ENCODE data around the gene KAZN. TPM values are rescaled to one million over a fixed set of nuclear protein-coding genes. Genes with fewer than 3 reads are reported as not detected.
A peak's percentile ranks its signal among the peaks of the same experiment; 100 is the strongest.

KAZN gene
- total and polyA plus RNA-seq, 10 donors = 20.0 to 245 (median 144) TPM

DNA sequence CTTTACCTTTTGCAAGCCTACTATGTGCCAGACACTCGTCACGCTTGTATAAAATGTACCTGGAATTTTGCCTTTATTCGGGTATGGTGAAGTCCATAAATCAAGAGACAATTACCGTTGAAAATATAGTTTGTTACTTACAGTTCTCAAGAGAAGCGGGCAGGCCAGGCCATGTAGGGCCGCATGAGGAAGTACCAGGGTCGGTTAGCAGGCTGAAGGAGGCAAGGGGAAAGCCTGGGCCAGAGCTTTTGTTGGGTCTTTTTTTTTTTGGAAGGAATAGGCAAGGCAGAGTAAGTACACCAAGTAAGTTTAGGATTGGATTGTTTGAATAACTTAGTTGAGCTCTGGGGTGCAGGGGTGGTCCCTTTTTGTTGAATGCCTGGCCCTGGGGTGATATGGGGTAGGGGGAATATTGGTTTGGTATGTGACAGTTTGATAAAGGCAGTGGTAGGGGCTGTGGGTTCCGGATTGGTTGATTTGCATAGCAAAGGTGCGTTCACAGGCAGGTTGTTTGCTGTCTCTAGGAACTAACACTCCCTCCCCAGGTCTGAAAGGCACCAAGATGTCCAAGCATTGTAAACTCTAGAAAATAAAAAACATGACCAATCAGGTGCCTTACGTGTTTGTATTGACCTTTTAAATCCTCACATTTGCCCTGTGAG is 80.7 kb downstream of the KAZN start:
- no peak overlapping the region for H3K4me3 ChIP-seq
- intact Hi-C loops (cut with DNase I; ENCODE audit: low total_unique reads) = no loop called here
- peaks cover 0 to 3% (median 0%) of the 10 kb centered on the region in 7 donors for H3K27me3 ChIP-seq (replicated peaks in 1 of 7)
- no peak for TF ChIP-seq POLR2AphosphoS5 (IDR thresholded peaks at IDR 0.05)
- TF ChIP-seq, protein P1, sequence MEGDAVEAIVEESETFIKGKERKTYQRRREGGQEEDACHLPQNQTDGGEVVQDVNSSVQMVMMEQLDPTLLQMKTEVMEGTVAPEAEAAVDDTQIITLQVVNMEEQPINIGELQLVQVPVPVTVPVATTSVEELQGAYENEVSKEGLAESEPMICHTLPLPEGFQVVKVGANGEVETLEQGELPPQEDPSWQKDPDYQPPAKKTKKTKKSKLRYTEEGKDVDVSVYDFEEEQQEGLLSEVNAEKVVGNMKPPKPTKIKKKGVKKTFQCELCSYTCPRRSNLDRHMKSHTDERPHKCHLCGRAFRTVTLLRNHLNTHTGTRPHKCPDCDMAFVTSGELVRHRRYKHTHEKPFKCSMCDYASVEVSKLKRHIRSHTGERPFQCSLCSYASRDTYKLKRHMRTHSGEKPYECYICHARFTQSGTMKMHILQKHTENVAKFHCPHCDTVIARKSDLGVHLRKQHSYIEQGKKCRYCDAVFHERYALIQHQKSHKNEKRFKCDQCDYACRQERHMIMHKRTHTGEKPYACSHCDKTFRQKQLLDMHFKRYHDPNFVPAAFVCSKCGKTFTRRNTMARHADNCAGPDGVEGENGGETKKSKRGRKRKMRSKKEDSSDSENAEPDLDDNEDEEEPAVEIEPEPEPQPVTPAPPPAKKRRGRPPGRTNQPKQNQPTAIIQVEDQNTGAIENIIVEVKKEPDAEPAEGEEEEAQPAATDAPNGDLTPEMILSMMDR (IDR thresholded peaks at IDR 0.05 in 8 of 11, conservative IDR thresholded peaks at IDR 0.05 in 3 of 11) = no peak
- TF ChIP-seq POLR2A (IDR thresholded peaks at IDR 0.05) = no peak
- peaks cover 0 to 8% (median under 1%) of the 10 kb centered on the region in 8 donors for H3K9me3 ChIP-seq
- no peaks in the 10 kb centered on the region for H3K36me3 ChIP-seq
- no peak for DNase-seq
- 77 to 82% (median 80%) methylated on average over 10 of the region's 10 CpGs for WGBS, 5 donors
- no peak overlapping the region for H3K27ac ChIP-seq
- H3K4me1 ChIP-seq = peaks cover 0 to 7% (median 1%) of the 10 kb centered on the region in 6 donors

DNA sequence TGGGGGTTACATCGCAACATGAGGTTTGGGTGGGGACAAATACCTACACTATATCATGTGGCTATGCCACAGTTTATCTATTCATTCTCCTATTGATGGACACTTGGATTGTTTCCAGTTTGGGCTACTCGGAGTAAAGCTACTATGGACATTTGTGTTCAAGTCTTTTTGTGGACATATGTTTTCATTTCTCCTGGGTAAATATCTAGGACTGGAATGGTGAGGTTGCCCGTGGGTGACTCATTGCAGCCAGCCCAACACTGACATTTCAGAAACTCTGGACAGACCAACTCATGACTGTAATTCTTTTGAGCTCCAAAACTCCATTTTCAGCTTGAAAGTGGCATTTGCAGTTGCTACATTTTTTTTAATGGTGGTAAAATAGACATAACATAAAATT is 82.7 kb downstream of the KAZN start:
- H3K36me3 ChIP-seq = no peaks in the 10 kb centered on the region
- peaks cover 0 to 7% (median 0%) of the 10 kb centered on the region in 6 donors for H3K4me1 ChIP-seq
- no peaks in the 10 kb centered on the region for H3K27me3 ChIP-seq (replicated peaks in 1 of 7)
- intact Hi-C loops (cut with DNase I; ENCODE audit: low total_unique reads) = no loop called here
- no peak overlapping the region for H3K27ac ChIP-seq
- no peak for TF ChIP-seq POLR2A (IDR thresholded peaks at IDR 0.05)
- no peak for TF ChIP-seq POLR2AphosphoS5 (IDR thresholded peaks at IDR 0.05)
- TF ChIP-seq, protein P1 (IDR thresholded peaks at IDR 0.05 in 8 of 11, conservative IDR thresholded peaks at IDR 0.05 in 3 of 11) = no peak
- peaks cover 0 to 22% (median 10%) of the 10 kb centered on the region in 8 donors for H3K9me3 ChIP-seq
- DNase-seq = no peak
- 87 to 93% (median 88%) methylated on average over 3 of the region's 3 CpGs for WGBS, 5 donors
- H3K4me3 ChIP-seq = no peak overlapping the region

DNA sequence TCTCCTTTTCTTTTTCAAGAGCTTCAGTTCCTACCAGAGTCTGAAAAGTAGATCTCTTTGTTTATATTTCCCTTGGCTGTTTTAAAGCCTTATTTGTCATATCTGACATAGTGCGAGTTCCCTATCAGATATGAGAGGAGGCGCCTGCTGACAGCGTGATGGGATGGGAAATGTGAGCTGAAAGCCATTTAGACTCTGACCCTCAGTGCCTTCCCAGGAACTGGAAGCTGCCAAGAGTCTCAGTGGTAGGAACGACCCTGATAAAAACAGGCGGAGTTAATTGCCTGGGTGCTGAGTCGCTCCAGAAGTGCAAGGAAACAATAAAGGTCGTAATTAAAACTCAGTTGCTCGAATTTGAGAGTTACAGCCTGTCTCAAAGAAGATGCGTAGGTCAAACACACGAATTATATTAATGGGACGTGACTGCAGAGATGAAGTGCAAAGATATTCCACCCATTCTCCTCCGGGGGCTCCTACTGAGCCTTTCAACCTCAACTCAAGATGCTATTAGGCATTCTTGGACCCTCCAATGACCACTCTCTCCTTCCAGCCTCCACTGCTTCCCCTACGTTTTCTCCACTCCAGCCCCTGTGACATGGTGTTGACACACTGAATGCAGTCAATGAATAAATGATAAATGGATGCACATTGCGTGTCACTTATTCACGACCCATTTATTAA is 84.6 kb downstream of the KAZN start:
- Histone ChIP-seq H3K27ac (peak overlapping the region in 1 of 8 donors; percentile 4), H3K4me1 (peaks cover 0 to 7% (median 0%) of the 10 kb centered on the region in 6 donors), H3K9me3 (peaks cover 0 to 17% (median 10%) of the 10 kb centered on the region in 8 donors), H3K36me3 (no peaks in the 10 kb centered on the region), H3K4me3 (peak overlapping the region in 1 of 8 donors; percentile 17), H3K27me3 (replicated peaks in 1 of 7) (no peaks in the 10 kb centered on the region)
- intact Hi-C loops (cut with DNase I; ENCODE audit: low total_unique reads) = no loop called here
- no peak for TF ChIP-seq POLR2AphosphoS5 (IDR thresholded peaks at IDR 0.05)
- TF ChIP-seq, protein P1 (IDR thresholded peaks at IDR 0.05 in 8 of 11, conservative IDR thresholded peaks at IDR 0.05 in 3 of 11) = no peak
- no peak for TF ChIP-seq POLR2A (IDR thresholded peaks at IDR 0.05)
- WGBS, 5 donors = 52 to 64% (median 53%) methylated on average over 15 of the region's 15 CpGs
- DNase-seq = no peak

DNA sequence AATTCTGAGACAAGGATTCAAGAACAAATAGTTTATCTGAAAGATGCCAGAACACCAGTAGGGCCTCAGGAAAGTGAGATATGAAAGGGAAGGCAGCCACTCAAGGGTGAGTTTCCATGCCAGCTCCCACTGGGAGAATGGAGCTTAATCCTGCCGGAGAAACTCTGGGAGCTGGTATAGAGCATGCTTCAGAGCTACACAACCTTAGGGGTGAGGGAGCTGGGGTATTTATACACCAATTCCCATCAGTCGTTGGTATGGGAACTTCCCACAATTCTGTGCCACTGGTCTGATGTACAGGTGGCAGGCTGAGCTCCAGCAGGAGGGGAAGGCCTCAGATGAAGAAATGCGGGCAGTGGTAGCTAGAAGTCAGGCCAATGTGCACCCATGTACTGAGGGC is 86.6 kb downstream of the KAZN start:
- intact Hi-C loops (cut with DNase I; ENCODE audit: low total_unique reads) = no loop called here
- Histone ChIP-seq H3K27ac (no peak overlapping the region), H3K9me3 (peaks cover 0 to 17% (median 10%) of the 10 kb centered on the region in 8 donors), H3K4me3 (no peak overlapping the region), H3K4me1 (peaks cover 0 to 7% (median 0%) of the 10 kb centered on the region in 6 donors), H3K27me3 (replicated peaks in 1 of 7) (no peaks in the 10 kb centered on the region), H3K36me3 (no peaks in the 10 kb centered on the region)
- no peak for DNase-seq
- WGBS, 5 donors = 85 to 100% (median 89%) methylated on average over 3 of the region's 3 CpGs
- TF ChIP-seq POLR2A (IDR thresholded peaks at IDR 0.05) = no peak
- TF ChIP-seq, protein P1 (IDR thresholded peaks at IDR 0.05 in 8 of 11, conservative IDR thresholded peaks at IDR 0.05 in 3 of 11) = no peak
- no peak for TF ChIP-seq POLR2AphosphoS5 (IDR thresholded peaks at IDR 0.05)
